GM20431 (cell line): ENCODE data around the gene TCTN1.
"Not testable (repeated sequence)": the region's sequence is repeated elsewhere in the genome, so short reads cannot be mapped to it uniquely, and the experiment has no call there.

Experiments used
- in situ Hi-C: fragments of 300-500 bp; cut with MseI, MboI; formaldehyde crosslinking; loops from one replicate; pipeline ENCODE4 v1.15.0; 2020; ENCODE audit warnings: low sequenced_read_pairs; ENCODE audit not compliant: unreplicated experiment

TCTN1 gene

DNA sequence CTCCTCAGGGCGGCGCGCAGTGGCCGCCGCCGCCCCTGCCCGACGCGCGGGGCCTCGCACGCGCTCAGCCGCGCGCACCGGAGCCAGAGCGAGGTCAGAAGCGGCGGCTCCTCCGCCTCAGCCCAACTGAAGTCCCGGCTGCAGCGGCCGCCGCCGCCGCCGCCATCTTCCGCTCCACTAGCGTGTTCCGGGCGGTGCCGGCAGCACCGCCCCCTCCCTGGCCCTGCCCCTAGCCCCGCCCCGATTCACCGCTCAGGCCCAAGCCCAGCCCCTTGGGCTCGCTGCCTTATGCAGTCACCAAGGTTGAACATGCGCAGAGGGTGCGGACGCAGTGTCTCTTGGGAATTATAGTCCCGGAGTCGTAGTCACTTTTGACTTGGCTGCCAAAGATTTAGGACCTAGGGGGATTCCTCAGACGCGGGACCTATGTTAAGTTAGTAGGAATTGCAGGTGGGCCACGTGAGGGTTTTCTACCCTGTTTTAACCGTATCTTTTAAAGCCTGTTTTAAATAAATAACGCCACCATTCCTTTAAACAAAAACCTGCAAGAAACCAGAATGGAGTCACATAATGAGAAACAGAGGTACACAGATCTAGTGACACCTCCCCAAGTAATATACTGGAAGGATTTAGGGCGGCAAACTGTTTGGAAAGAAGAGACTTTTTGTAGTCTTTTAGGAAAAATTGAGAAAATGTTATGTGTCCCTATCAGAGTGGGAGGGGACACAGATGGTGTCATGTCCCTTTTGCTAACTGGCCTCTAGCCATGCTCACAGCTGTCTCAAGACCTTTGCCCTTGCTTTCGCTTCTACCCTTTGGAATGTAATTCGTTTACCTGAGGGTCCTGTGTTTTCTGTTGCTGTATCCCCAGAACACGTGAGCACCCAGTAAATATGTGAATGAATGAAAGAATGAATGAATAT lies 30.5 kb upstream of the TCTN1 start, which contains the start of gene PPTC7:
Gene PPTC7, minus strand, starts transcription at position 182 of the 923 bp plus-strand sequence. CDS start 287 bp downstream, outside the sequence.
- in situ Hi-C loops = no loop called here

DNA sequence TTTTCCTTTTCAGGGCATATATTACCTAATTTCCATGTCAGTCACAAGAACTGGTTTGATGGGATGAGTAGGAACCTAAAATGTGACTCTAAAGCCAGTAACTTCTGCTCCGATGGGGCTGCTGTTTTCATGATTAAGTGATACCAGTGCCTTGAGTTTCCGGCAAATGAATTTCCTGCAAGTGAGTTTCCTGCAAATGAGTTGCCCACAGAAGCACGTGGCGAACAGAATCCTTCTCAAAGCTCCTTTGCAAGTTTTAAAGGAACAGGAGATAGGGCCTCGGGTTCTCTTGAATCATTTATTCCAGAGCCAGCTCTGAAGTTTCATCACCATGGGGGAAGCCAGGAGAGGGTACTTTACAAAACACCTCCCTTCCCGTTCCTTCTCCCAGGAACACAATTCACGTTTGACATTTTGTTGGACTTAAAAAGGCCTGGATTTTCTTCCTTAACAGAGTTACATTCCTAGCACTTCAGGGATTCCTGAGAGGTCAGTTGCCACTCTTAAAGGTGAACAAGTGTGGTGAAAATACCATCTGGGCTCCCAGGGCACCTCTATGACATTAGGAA lies 28.6 kb upstream of the TCTN1 start:
- in situ Hi-C loops = no loop called here

DNA sequence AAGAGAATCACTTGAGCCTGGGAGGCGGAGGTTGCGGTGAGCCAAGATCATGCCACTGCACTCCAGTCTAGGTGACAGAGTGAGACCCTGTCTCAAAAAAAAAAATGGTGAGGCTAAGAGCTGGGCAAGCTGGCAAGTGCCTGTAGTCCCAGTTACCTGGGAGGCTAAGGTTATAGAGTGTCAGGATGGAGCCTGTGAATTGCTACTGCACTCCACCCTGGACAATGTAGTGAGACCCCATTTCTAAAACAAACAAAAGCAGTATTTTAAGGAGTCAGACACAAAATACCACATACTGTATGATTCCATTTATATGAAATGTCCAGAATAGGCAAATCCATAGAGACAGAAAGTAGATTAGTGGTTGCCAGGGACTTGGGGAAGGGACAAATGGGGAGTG lies 26.8 kb upstream of the TCTN1 start:
- in situ Hi-C loops = not testable (repeated sequence)

DNA sequence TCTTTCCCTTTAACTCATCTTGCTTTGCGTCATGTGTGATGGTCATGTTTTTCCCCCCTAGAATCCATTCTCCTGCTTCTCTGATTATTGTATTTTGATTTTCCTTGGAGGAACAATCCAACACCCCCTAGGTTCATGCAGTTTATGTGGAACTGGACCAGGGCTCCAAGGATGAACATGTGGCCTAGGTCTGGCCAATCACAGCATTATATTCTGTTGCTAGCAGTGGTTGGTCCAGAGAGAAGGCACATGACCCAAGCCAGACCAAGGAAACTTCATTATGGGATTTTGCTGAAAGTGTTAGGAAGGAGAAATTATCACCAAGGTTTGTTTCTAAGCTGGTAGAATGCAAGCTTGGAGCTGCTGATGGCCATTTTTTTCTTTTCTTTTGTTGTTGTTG lies 23.9 kb upstream of the TCTN1 start:
- in situ Hi-C loops = loop anchor here (10.0 kb wide), 1 partner anchor 85 kb away; the partner anchor contains the start of genes RAD9B and VPS29

DNA sequence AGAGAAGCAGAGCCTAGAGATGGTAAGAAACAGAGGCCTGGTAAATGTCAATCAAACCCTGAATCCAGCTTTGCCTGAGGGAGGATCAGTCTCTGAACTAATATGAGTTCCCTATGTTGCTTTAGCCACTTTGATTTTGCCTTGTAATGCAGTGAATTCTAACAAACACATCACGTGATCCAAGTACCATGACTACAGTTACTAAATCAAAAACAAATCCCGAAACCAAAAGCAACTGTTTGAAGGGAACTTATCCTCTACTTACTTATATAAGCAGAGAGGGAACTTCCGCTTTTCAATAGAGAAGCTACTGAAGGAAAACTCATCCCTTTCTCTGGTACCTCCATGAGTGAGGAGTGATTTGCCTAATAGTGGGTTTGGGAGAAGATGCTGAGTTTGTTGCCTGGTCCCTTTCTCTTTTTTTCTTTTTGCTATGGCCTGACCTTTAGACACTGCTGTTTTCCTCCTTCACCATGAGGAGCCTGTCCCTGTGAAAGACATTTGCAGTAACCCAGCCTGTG lies 23.1 kb upstream of the TCTN1 start:
- in situ Hi-C loops = loop anchor here (10.0 kb wide), 1 partner anchor 86 kb away; the partner anchor contains the start of genes RAD9B and VPS29

DNA sequence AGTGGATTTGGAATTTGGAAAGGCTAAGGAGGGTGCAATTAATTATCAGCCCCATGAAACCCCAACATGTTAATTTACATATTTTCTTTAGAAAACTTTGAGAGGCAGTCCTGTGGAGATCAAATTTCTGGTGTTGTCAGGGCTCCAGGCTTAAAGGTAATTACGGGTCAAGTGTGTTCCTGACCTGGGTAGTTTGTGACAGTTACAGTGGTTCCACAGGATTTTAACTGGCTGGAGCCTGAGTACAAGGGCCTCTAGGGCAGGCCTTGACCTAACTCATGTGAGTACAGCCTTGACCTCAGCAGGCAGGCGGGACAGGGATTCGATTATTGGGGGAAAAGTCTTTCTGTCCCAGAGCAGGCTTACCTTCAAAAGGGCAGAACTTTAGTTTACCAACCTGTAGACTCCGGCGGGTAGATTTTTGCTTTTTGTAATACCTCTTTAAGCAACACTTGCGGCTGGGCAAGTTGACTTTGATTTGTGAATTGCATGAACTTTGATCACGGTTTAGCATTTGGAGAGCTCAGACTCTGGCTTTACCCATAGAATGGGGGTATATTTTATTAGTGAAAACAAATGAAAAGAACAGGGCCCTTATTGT lies 22.4 kb upstream of the TCTN1 start:
- in situ Hi-C loops = loop anchor here (10.0 kb wide), 1 partner anchor 87 kb away; the partner anchor contains the start of genes RAD9B and VPS29

DNA sequence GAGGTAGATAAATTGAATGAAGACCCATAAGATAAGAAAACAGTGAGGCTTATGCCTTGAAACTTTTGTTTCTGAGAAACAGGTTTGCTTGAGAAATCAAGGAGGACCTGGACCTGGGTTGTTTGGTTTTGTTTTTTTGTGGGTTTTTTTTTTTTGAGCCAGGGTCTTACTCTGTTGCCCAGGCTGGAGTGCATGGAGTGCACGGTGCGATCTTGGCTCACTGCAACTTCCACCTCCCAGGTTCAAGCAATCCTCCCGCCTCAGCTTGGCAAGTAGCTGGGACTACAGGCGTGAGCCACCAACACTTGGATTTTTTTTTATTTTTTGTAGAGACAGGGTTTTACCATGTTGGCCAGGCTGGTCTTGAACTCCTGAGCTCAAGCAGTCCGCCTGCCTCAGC lies 21.9 kb upstream of the TCTN1 start:
- in situ Hi-C loops = loop anchor here (10.0 kb wide), 1 partner anchor 87 kb away; the partner anchor contains the start of genes RAD9B and VPS29

DNA sequence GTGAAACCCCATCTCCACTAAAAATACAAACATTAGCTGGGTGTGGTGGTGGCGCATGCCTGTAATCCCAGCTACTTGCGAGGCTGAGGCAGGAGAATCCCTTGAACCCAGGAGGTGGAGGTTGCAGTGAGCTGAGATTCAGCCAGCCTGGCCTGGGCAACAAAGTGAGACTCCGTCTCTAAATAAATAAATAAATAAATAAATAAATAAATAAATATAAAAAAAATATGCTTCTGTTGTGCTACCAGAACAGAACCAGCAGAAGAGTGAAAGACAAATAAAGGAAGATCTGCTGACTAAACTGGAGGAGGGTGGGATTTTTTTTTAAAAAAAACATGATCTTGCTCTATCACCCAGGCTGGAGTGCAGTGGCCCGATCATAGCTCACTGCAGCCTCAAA lies 21.0 kb upstream of the TCTN1 start:
- in situ Hi-C loops = loop anchor here (10.0 kb wide), 1 partner anchor 88 kb away; the partner anchor contains the start of genes RAD9B and VPS29

DNA sequence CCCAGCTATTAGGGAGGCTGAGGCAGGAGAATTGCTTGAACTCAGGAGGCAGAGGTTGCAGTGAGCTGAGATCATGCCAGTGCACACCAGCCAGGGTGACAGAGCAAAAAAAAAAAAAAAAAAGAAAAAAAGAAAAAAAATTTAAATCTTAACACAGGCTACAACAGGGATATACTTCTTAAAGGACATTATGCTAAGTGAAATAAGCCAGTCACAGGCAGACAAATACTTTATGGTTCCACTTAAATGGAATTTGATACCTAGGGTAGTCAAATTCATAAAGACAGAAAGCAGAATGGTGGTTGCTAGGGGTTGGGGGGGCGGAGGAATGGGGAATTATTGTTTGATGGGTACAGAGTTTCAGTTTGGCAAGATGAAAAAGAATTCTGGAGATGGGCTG lies 16.0 kb upstream of the TCTN1 start:
- in situ Hi-C loops = loop anchor here (10.0 kb wide), 1 partner anchor 93 kb away; the partner anchor contains the start of genes RAD9B and VPS29

DNA sequence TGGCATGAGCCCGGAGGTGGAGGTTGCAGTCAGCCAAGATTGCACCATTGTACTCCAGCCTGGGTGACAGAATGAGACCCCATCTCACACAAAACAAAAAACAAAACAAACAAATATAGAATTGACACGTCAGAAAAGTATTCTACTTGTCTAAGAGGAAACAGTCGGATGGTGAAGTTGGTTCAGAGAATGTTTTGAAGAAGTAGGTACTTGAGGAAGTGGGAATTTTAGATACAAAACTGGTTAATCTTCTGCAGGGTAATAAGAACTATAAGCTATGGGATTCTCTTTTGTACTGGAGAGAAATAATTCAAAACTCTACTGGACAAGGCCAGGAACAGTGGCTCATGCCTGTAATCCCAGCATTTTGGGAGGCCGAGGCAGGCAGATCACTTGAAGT lies 14.6 kb upstream of the TCTN1 start:
- in situ Hi-C loops = loop anchor here (10.0 kb wide), 1 partner anchor 95 kb away; the partner anchor contains the start of genes RAD9B and VPS29

DNA sequence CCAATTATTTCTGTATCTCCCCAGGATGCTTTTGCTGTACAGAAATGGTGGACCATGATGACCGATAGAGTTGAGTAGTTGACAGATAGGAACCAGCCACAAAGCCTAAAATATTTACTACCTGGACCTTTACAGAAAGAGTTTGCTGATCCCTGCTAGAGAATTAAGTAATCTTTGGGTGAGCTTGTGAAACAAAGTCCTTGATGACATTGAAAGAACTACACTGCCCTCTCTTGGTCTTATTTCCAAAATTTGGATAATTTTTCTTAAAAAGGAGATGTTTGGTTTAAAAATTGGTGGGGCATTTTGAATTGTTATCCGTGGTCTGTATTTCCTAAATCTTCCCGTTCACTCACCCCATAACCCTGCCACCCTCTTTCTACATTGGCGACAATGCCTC lies 13.7 kb upstream of the TCTN1 start:
- in situ Hi-C loops = no loop called here

DNA sequence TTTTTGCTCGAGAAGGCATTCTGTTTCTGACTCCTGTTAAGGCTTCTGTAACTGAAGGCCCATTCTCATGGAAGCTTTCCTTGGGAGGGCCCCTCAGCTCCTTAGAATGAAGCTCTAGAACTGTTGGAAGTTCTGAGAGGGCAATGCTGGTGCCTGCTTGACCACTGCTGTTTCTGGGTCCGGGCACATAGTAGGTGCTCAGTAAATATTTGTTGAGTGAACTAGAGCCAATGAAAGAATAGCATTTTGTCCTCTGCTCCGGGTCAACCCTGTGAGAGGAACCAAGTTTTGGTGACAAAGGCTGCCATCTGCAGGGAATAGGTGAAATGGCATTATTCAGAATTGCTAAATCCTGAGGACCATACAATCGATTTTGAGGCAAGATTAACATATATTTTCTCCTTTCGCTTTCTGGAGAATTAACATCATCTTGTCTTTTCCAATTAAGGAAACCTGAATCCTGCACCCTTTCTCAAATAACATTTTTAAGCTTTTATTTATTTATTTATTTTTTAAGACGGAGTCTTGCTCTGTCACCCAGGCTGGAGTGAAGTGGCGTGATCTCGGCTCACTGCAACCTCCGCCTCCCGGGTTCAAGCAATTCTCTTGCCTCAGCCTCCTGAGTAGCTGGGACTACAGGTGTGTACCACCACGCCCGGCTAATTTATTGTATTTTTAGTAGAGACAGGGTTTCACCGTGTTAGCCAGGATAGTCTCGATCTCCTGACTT lies 11.7 kb upstream of the TCTN1 start:
- in situ Hi-C loops = not testable (repeated sequence)

DNA sequence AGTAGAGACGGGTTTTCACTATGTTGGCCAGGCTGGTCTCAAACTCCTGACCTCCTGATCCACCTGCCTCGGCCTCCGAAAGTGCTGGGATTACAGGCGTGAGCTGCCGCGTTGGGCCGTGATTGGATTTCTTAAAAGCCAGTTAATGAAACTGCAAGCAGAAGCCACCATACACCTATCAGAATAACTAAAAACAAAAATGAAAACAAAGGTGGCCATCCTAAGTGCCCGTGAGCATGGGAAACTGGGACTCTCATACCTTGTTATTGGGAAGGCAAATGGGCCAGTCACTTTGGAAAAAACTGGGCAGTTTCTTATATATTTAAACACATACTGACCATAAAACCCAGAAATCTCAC lies 7.7 kb upstream of the TCTN1 start:
- in situ Hi-C loops = no loop called here

DNA sequence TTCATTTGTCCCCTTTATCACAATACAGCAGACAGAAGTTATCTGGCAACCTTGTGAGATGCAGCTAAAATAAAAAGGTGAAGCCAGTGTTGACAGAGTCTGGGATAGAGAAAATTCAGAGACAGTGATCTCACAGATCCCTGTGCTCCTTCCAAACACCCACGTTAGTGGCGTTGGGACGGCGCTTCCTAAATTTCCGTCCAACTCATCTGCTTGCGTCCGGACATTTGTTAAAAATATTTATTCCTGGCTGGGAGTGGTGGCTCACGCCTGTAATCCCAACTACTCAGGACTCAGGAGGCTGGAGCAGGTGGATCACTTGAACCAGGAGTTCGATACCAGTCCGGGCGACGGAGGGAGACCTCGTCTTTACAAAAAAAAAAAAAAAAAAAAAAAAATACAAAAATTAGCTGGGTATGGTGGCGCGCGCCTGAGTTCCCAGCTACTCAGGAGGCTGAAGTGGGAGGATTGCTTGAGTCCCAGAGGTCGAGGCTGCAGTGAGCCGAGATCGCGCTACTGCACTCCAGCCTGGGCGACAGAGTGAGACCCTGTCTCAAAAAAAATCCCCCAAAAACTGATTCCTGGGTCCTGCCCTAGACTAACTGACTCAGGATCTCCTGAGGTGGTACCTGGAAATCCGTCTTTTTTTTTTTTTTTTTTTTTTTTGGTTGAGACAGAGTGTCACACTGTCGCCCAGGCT lies 708 bp upstream of the TCTN1 start:
- in situ Hi-C loops = no loop called here

DNA sequence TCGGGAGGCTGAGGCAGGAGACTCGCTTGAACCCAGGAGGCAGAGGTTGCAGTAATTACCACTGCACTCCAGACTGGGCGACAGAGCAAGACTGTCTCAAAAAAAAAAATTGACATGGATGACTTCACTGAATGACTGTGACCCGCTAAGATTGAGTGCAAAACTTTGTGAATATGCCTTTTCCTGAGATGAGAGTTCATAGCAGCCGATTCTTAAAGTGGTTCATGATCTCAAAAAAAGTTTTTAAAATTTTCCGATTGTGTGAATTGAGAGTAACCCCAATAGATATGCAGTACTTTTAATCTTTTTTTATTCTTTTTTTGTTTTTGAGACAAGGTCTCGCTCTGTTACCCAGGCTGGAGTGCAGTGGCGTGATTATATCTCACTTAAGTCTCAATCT lies 1.2 kb downstream of the TCTN1 start:
- in situ Hi-C loops = no loop called here

DNA sequence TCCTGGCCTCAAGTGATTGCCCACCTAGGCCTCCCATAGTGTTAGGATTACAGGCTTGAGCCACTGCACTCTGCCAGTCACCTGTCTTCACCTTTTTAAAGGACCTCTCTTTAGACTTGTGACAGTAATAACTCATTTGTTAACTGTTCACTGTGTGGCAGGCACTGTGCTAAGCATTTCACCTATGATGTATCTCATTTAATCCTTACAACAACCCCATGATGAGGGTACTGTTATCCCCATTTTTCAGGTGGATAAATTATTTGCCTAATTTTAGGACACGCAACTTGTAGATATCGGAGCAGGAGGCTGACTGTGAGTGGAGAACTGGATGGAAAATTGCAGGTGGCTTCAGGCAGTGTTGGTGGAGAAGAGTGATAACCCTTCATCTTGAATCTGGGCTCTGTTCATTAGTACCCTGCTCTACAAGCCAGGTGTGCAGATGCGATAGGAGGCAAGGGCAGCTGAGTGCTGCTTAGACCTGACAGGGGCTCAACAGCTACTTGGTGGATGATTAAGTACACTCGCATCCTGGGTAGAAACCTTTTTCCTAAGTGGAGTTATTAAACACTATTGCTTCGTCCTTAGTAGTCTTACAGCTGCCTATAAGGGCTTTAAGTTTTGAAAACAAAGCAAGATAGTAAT lies 2.7 kb downstream of the TCTN1 start:
- in situ Hi-C loops = no loop called here

DNA sequence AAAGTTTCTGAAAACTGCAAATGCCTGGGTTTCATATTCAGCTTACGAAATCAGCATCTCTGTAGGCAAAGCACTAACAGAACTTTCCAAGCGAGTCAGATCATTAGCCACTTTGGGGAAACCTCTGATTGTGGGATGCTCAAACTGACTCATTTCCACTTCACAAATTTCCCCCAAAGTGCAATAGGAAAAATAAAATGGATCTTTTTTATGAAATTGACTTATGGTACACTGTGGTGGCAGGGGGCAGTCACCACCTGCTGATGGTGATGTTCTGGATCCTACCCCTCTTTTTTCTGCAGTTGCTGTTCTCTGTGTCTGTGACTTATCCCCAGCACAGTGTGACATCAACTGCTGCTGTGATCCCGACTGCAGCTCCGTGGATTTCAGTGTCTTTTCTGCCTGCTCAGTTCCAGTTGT lies 5.6 kb downstream of the TCTN1 start:
- in situ Hi-C loops = no loop called here

DNA sequence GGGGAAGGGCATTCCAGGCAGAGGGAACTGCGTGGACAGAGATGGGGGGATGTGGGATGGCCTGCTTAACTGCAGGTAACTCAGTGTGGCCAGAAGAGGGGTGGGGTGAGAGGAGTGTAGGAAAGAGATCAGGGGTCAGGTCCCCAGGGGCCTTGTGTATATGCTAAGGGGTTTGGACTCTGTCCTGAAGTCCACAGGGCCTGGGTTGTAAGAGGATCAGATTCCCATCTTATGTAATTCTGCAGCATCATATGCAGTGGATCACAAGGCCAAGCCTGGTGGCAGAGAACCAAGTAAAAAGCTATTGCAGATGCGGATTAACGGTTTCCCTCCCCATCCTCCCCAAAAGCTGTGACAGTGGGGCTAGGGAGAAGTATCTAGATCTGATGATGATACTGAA lies 8.7 kb downstream of the TCTN1 start:
- in situ Hi-C loops = no loop called here
